OCI-LY3 (cell line): ENCODE data around the gene ARL6.

Experiments
- H2AFZ ChIP-seq: fragments of 200-600, 300-600 bp; shearing (Covaris generic); 2 replicates; pipeline ENCODE4 v1.6.0; 2014; ENCODE audit warnings: antibody characterized with exemption, low read depth, low read length
- H3K27ac ChIP-seq: fragments of 200-600, 300-600 bp; sonication (generic); 2 replicates; pipeline ENCODE4 v1.5.1; 2014; ENCODE audit warnings: mild to moderate bottlenecking, low read length, moderate library complexity, mixed read lengths
- H3K27me3 ChIP-seq: fragments of 200-600, 300-600 bp; sonication (generic); 2 replicates; pipeline ENCODE4 v1.6.1; 2014; ENCODE audit warnings: low read depth, low read length, mixed read lengths
- H3K36me3 ChIP-seq: fragments of 200-600, 300-600 bp; sonication (generic); replicated peaks from 2 replicates; pipeline ENCODE3; 2014; ENCODE audit warnings: low read depth, low read length, mixed read lengths
- H3K4me1 ChIP-seq: fragments of 300-600, 200-600 bp; sonication (generic); 2 replicates; pipeline ENCODE4 v1.6.1; 2014; ENCODE audit warnings: low read length, mixed read lengths
- H3K4me2 ChIP-seq: fragments of 200-600, 300-600 bp; sonication (generic); 2 replicates; pipeline ENCODE4 v1.6.1; 2014; ENCODE audit warnings: low read length, mixed read lengths
- H3K4me3 ChIP-seq: fragments of 300-600, 200-600 bp; sonication (generic); 2 replicates; pipeline ENCODE4 v1.5.1; 2014; ENCODE audit warnings: antibody characterized with exemption, mild to moderate bottlenecking, low read length, moderate library complexity
- H3K79me2 ChIP-seq: fragments of 300-600, 200-600 bp; shearing (Covaris generic); 2 replicates; pipeline ENCODE4 v1.6.1; 2014; ENCODE audit warnings: mild to moderate bottlenecking, low read length, mixed read lengths
- H3K9ac ChIP-seq: fragments of 300-600, 200-600 bp; shearing (Covaris generic); 2 replicates; pipeline ENCODE4 v1.6.0; 2014; ENCODE audit warnings: mild to moderate bottlenecking, low read length, moderate library complexity
- H3K9me3 ChIP-seq: fragments of 200-600, 300-600 bp; shearing (Covaris generic); 2 replicates; pipeline ENCODE4 v1.6.1; 2014; ENCODE audit warnings: low read length, mixed read lengths; ENCODE audit not compliant: insufficient read depth
- H4K20me1 ChIP-seq: fragments of 200-600, 300-600 bp; sonication (generic); 2 replicates; pipeline ENCODE4 v1.6.1; 2016; ENCODE audit warnings: low read length, mixed read lengths; ENCODE audit not compliant: insufficient read depth
- EZH2phosphoT487 ChIP-seq: fragments of 200-600 bp; shearing (Covaris generic); IDR thresholded peaks from 2 replicates; pipeline ENCODE4 v1.6.1; 2018; ENCODE audit warnings: antibody characterized with exemption, mixed run types, low read depth
- TF ChIP-seq, protein P1 (sequence below): fragments of 200-600, 300-600 bp; sonication (generic); IDR thresholded peaks from 2 replicates; pipeline ENCODE4 v1.5.1; 2014; ENCODE audit warnings: antibody characterized with exemption, low read length, low read depth

The ARL6 gene

DNA sequence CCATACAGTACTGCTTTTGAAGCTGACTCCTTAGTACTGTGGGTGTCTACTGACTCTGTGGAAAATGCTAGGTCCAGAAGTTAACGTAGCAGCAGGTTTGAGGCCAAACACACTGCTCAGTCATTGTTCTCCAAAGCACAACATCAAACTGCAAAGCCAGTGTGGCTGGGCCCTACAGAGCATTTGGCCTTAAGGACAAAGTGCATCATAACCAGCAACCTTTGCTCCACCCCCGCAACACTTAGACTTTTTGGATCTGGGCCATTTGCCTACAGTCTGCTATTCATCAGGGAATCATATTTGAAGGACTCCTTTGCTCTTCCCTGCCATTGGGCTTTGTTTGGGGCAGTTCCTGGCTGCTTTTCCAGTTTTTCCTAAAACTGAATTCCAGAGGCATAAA, 43.1 kb upstream of the ARL6 start:
- Histone ChIP-seq H3K9ac (no peak overlapping the region), H3K4me1 (peaks cover 6% of the 10 kb centered on the region; the same call in 1 of the 2 replicates), H3K27ac (no peak overlapping the region), H2AFZ (no peak overlapping the region), H3K79me2 (no peaks in the 10 kb centered on the region), H3K36me3 (no peaks in the 10 kb centered on the region), H4K20me1 (no peaks in the 10 kb centered on the region), H3K4me3 (no peak overlapping the region), H3K27me3 (no peaks in the 10 kb centered on the region), H3K9me3 (no peaks in the 10 kb centered on the region), H3K4me2 (no peak overlapping the region)
- TF ChIP-seq, protein P1, sequence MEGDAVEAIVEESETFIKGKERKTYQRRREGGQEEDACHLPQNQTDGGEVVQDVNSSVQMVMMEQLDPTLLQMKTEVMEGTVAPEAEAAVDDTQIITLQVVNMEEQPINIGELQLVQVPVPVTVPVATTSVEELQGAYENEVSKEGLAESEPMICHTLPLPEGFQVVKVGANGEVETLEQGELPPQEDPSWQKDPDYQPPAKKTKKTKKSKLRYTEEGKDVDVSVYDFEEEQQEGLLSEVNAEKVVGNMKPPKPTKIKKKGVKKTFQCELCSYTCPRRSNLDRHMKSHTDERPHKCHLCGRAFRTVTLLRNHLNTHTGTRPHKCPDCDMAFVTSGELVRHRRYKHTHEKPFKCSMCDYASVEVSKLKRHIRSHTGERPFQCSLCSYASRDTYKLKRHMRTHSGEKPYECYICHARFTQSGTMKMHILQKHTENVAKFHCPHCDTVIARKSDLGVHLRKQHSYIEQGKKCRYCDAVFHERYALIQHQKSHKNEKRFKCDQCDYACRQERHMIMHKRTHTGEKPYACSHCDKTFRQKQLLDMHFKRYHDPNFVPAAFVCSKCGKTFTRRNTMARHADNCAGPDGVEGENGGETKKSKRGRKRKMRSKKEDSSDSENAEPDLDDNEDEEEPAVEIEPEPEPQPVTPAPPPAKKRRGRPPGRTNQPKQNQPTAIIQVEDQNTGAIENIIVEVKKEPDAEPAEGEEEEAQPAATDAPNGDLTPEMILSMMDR = no peak
- TF ChIP-seq EZH2phosphoT487 = no peak

DNA sequence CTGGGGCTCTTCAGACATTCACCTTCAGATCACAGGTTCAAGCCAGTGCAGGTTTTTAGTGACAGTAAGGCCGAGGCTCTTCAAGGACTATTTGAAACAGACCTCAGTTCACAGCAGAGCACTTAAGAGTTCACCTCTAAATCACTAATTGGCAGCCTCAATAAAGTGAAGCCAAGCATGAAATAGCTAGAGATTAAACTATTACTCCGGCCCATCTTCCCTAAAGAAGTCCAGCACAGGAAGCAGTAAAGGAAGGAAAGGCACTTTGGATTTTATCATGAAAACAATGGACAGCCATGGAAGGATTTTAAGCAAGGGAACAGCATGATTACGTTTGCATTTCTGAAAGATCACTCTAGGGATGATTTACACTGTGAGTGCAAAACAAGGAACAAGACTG, 27.6 kb upstream of the ARL6 start:
- no peak overlapping the region for H3K27ac ChIP-seq
- no peak for TF ChIP-seq EZH2phosphoT487
- TF ChIP-seq, protein P1 = no peak
- no peak overlapping the region for H3K9ac ChIP-seq
- no peaks in the 10 kb centered on the region for H4K20me1 ChIP-seq
- no peaks in the 10 kb centered on the region for H3K79me2 ChIP-seq
- no peaks in the 10 kb centered on the region for H3K36me3 ChIP-seq
- no peak overlapping the region for H3K4me3 ChIP-seq
- H3K4me2 ChIP-seq = no peak overlapping the region
- H3K4me1 ChIP-seq = no peaks in the 10 kb centered on the region
- no peaks in the 10 kb centered on the region for H3K9me3 ChIP-seq
- no peaks in the 10 kb centered on the region for H3K27me3 ChIP-seq
- H2AFZ ChIP-seq = no peak overlapping the region

DNA sequence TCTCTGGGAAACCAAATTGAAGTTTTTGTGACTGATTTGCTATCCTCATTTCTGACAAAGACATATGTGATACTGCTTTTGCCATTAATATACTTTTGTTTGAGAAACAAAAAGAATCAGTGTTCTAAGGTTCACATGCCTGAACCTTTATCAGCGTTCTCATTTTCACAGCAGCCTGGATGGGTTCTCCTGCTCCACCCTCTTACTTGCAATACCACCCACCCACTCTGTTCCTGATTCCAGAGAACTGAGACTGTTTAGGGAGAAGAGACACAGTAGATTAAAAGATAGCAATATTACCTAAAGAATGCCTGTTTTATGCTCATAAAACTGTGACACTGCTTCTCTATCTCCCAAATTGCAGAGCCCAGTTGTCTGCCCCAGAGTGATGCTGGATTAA, 25.8 kb upstream of the ARL6 start:
- Histone ChIP-seq H3K4me3 (no peak overlapping the region), H3K4me2 (no peak overlapping the region), H3K27me3 (no peaks in the 10 kb centered on the region), H3K9me3 (no peaks in the 10 kb centered on the region), H2AFZ (no peak overlapping the region), H3K36me3 (no peaks in the 10 kb centered on the region), H3K27ac (no peak overlapping the region), H3K4me1 (no peaks in the 10 kb centered on the region), H4K20me1 (no peaks in the 10 kb centered on the region), H3K9ac (no peak overlapping the region), H3K79me2 (no peaks in the 10 kb centered on the region)
- TF ChIP-seq EZH2phosphoT487 = no peak
- TF ChIP-seq, protein P1 = no peak

DNA sequence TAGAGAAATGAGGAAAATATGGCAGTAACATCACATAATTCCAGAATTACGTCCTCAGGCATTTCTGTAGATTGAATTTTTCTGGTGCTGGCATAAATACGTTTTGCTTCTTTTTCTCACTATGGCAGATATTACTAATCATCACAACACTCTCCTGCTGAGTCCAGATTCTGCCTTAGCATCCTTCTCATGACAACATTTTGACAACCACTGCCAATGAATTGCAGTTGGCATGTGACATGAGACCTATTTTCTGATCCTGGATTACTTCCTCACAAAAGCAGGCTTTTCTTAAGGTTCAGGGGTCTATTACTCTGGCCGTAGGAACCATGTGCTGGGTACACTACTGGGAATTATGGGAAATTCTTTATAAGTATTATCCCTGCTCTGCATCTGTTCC, 22.5 kb upstream of the ARL6 start:
- Histone ChIP-seq H3K27ac (no peak overlapping the region), H3K4me1 (no peaks in the 10 kb centered on the region), H3K36me3 (no peaks in the 10 kb centered on the region), H3K4me2 (no peak overlapping the region), H3K79me2 (no peaks in the 10 kb centered on the region), H3K27me3 (no peaks in the 10 kb centered on the region), H3K9me3 (no peaks in the 10 kb centered on the region), H3K9ac (no peak overlapping the region), H2AFZ (no peak overlapping the region), H4K20me1 (no peaks in the 10 kb centered on the region), H3K4me3 (no peak overlapping the region)
- TF ChIP-seq, protein P1 = no peak
- no peak for TF ChIP-seq EZH2phosphoT487
